ENCODE measurements around the gene TRIM46.

DNA sequence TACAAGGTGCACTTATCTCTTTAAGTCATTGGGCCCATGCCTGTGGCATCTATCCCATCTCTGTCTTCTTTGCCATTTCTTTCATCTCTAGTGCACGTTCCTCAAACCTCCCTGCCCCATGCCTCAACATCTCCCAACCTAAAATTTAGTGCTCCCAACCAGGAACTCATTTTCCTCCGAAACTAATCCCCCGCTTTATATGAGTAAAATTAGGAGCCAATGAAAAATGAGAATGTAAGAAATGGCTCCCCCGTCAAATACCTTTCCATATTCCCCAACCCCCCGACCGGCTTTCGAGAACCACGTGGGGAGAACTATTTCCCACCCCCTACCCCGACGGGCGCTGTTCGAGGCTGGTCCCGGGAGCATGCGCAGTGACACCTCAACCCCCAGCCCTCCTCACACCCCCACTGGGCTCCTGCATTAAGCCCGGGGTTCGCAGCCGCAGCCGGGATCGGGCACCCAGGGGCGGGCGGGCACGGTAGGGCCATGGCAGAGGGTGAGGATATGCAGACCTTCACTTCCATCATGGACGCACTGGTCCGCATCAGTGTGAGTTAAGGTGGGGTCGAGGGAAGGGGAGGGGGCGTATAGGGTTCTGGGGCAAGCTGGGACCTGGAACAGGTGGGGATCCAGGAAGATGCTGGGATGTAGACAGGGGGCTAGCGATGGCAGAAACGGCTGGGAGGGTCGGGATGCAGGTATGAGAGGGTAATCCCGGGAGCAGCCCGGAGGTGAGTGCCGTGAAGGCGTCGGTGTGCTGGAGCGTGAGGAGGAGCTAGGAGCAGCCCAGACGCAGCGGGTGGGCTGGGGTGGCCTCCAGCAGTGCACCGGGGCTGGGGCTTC lies at the start of gene TRIM46:
- TF ChIP-seq POLR2A (IDR thresholded peaks at IDR 0.05): no peak
- TF ChIP-seq, protein P1, sequence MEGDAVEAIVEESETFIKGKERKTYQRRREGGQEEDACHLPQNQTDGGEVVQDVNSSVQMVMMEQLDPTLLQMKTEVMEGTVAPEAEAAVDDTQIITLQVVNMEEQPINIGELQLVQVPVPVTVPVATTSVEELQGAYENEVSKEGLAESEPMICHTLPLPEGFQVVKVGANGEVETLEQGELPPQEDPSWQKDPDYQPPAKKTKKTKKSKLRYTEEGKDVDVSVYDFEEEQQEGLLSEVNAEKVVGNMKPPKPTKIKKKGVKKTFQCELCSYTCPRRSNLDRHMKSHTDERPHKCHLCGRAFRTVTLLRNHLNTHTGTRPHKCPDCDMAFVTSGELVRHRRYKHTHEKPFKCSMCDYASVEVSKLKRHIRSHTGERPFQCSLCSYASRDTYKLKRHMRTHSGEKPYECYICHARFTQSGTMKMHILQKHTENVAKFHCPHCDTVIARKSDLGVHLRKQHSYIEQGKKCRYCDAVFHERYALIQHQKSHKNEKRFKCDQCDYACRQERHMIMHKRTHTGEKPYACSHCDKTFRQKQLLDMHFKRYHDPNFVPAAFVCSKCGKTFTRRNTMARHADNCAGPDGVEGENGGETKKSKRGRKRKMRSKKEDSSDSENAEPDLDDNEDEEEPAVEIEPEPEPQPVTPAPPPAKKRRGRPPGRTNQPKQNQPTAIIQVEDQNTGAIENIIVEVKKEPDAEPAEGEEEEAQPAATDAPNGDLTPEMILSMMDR (IDR thresholded peaks at IDR 0.05): peak in 1 of 4 donors; percentile 0

Measured in right lobe of liver (tissue), 4 donors.